ENCODE results near the gene EPS15.

Gene EPS15

GRCh38 chr1:51312718-51313117 is 206.3 kb downstream of the EPS15 start:
- Histone ChIP-seq H2AFZ (ENCODE audit: low read length) (no peak overlapping the region), H3K4me2 (ENCODE audit: low read depth, low read length, poor library complexity, severe bottlenecking) (no peak overlapping the region)

GRCh38 chr1:51311826-51312225 is 207.2 kb downstream of the EPS15 start:
- H4K20me1 ChIP-seq (ENCODE audit: insufficient read depth, low read length, poor library complexity, severe bottlenecking), result no peaks in the 10 kb centered on the region
- no peaks in the 10 kb centered on the region for H3K27me3 ChIP-seq (ENCODE audit: insufficient read depth, low read length, poor library complexity, severe bottlenecking)
- no peaks in the 10 kb centered on the region for H3K36me3 ChIP-seq (ENCODE audit: insufficient read depth, low read length)
- no peak overlapping the region for H3K4me2 ChIP-seq (ENCODE audit: low read depth, low read length, poor library complexity, severe bottlenecking)
- no peaks in the 10 kb centered on the region for H3K79me2 ChIP-seq (ENCODE audit: insufficient read depth, low read length)
- H3K9ac ChIP-seq (ENCODE audit: low read depth, low read length, poor library complexity, severe bottlenecking), result no peak overlapping the region
- TF ChIP-seq, protein P1, sequence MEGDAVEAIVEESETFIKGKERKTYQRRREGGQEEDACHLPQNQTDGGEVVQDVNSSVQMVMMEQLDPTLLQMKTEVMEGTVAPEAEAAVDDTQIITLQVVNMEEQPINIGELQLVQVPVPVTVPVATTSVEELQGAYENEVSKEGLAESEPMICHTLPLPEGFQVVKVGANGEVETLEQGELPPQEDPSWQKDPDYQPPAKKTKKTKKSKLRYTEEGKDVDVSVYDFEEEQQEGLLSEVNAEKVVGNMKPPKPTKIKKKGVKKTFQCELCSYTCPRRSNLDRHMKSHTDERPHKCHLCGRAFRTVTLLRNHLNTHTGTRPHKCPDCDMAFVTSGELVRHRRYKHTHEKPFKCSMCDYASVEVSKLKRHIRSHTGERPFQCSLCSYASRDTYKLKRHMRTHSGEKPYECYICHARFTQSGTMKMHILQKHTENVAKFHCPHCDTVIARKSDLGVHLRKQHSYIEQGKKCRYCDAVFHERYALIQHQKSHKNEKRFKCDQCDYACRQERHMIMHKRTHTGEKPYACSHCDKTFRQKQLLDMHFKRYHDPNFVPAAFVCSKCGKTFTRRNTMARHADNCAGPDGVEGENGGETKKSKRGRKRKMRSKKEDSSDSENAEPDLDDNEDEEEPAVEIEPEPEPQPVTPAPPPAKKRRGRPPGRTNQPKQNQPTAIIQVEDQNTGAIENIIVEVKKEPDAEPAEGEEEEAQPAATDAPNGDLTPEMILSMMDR (conservative IDR thresholded peaks at IDR 0.05; ENCODE audit: low read length), result no peak
- H3K9me2 ChIP-seq (replicated peaks; ENCODE audit: low read depth, low read length), result no peaks in the 10 kb centered on the region
- H3F3A ChIP-seq (ENCODE audit: low read depth), result no peaks in the 10 kb centered on the region
- peaks cover 42% of the 10 kb centered on the region for H3K4me1 ChIP-seq (ENCODE audit: insufficient read depth, low read length, poor library complexity, severe bottlenecking)
- H3K9me3 ChIP-seq (ENCODE audit: insufficient read depth, low read depth, low read length), result no peaks in the 10 kb centered on the region
- H3K4me3 ChIP-seq (ENCODE audit: low read length, poor library complexity, severe bottlenecking), result no peak overlapping the region
- H2AFZ ChIP-seq (ENCODE audit: low read length), result no peak overlapping the region

More at GRCh38 chr1:51312718-51313117, 206.3 kb downstream of the EPS15 start:
- H3K9ac ChIP-seq (ENCODE audit: low read depth, low read length, poor library complexity, severe bottlenecking), result no peak overlapping the region
- H3K9me2 ChIP-seq (replicated peaks; ENCODE audit: low read depth, low read length), result no peaks in the 10 kb centered on the region
- no peaks in the 10 kb centered on the region for H3K36me3 ChIP-seq (ENCODE audit: insufficient read depth, low read length)
- H3K27me3 ChIP-seq (ENCODE audit: insufficient read depth, low read length, poor library complexity, severe bottlenecking), result no peaks in the 10 kb centered on the region
- H4K20me1 ChIP-seq (ENCODE audit: insufficient read depth, low read length, poor library complexity, severe bottlenecking), result no peaks in the 10 kb centered on the region
- H3K9me3 ChIP-seq (ENCODE audit: insufficient read depth, low read depth, low read length), result no peaks in the 10 kb centered on the region
- H3K79me2 ChIP-seq (ENCODE audit: insufficient read depth, low read length), result no peaks in the 10 kb centered on the region
- H3K4me3 ChIP-seq (ENCODE audit: low read length, poor library complexity, severe bottlenecking), result no peak overlapping the region
- H3K4me1 ChIP-seq (ENCODE audit: insufficient read depth, low read length, poor library complexity, severe bottlenecking), result peaks cover 46% of the 10 kb centered on the region
- no peaks in the 10 kb centered on the region for H3F3A ChIP-seq (ENCODE audit: low read depth)
- TF ChIP-seq, protein P1 (conservative IDR thresholded peaks at IDR 0.05; ENCODE audit: low read length), result no peak
- TF ChIP-seq EZH2phosphoT487 (IDR thresholded peaks at IDR 0.05; ENCODE audit: borderline replicate concordance), result no peak

DNA sequence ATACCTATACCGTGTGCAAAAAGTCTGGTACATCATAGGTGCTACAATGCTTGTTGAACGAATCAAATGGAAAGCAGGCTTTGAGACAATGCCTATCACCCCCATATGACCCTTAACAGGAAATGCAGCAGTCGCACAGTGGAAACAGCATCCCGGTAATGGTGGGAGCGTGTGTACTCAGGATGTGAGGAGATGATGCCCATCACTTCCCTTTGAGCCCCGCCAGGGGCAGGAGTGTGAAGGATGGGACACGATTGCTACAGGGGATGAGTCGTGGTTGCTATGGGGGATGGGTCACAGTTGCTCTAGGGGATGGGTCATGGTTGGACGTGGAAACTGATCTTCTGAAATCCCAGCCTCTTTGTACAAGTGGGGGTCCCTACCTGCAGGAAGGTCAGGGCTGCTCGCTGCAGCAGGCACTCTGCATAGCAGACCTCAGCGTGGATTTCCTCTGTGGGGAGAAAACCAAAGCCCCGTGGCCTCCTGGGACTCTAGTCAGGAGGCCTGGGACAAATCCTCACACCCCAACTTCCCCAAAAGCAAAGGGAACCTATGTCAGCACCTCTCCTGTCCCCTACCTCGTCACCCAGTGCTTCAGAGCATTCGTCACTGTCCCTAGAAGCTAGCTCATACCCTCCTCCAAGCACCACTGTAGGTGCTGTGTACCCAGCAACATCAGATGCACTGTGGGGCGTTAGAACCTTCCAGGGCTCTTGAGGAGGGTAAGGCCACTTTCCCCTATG is 208.0 kb downstream of the EPS15 start:
- Histone ChIP-seq H3K36me3 (ENCODE audit: insufficient read depth, low read length) (no peaks in the 10 kb centered on the region), H3F3A (ENCODE audit: low read depth) (no peaks in the 10 kb centered on the region), H3K9ac (ENCODE audit: low read depth, low read length, poor library complexity, severe bottlenecking) (no peak overlapping the region), H3K4me3 (ENCODE audit: low read length, poor library complexity, severe bottlenecking) (no peak overlapping the region), H2AFZ (ENCODE audit: low read length) (no peak overlapping the region), H3K79me2 (ENCODE audit: insufficient read depth, low read length) (no peaks in the 10 kb centered on the region), H3K4me2 (ENCODE audit: low read depth, low read length, poor library complexity, severe bottlenecking) (peak overlapping the region; percentile 27), H3K9me3 (ENCODE audit: insufficient read depth, low read depth, low read length) (no peaks in the 10 kb centered on the region), H4K20me1 (ENCODE audit: insufficient read depth, low read length, poor library complexity, severe bottlenecking) (no peaks in the 10 kb centered on the region), H3K27me3 (ENCODE audit: insufficient read depth, low read length, poor library complexity, severe bottlenecking) (no peaks in the 10 kb centered on the region), H3K4me1 (ENCODE audit: insufficient read depth, low read length, poor library complexity, severe bottlenecking) (peaks cover 34% of the 10 kb centered on the region), H3K9me2 (replicated peaks; ENCODE audit: low read depth, low read length) (no peaks in the 10 kb centered on the region)
- TF ChIP-seq EZH2phosphoT487 (IDR thresholded peaks at IDR 0.05; ENCODE audit: borderline replicate concordance), result no peak
- TF ChIP-seq, protein P1 (conservative IDR thresholded peaks at IDR 0.05; ENCODE audit: low read length), result no peak

All from Loucy (cell line).